ENCODE results near the gene ROR1.

DNA sequence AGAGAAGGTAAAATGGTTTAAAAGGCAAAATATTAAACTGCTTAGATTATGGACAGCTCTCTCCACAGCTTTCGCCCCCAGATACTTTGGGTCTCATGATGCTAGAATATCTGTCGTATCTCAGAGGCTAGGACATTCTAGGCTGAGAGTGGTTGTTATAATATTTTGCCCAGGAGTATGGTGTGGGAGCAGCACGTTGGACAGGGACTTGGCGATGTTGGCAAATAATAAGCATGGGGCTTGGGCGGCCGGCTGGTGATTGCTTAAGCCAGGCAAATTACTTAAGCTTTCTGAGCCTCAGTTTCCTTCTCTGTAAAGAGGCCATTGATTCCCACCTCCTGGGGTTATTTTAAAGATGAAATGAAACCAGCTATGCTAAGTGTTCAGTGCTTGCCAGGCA lies 133.2 kb downstream of the ROR1 start:
- TF ChIP-seq CTCF (conservative IDR thresholded peaks at IDR 0.05; ENCODE audit: low read length) (no peak), EZH2phosphoT487 (IDR thresholded peaks at IDR 0.05; ENCODE audit: borderline replicate concordance, low read depth, low read length) (no peak)

Measured in OCI-LY7 (cell line).